ENCODE results near the gene DEPDC5. TPM values are rescaled to one million over a fixed set of nuclear protein-coding genes. Genes with fewer than 3 reads are reported as not detected.
"Not testable (repeated sequence)": the region's sequence is repeated elsewhere in the genome, so short reads cannot be mapped to it uniquely, and the experiment has no call there.

Gene DEPDC5
- total RNA-seq, 4 donors from 2014 or later: 11.7 to 15.4 (median 13.3) TPM

DNA sequence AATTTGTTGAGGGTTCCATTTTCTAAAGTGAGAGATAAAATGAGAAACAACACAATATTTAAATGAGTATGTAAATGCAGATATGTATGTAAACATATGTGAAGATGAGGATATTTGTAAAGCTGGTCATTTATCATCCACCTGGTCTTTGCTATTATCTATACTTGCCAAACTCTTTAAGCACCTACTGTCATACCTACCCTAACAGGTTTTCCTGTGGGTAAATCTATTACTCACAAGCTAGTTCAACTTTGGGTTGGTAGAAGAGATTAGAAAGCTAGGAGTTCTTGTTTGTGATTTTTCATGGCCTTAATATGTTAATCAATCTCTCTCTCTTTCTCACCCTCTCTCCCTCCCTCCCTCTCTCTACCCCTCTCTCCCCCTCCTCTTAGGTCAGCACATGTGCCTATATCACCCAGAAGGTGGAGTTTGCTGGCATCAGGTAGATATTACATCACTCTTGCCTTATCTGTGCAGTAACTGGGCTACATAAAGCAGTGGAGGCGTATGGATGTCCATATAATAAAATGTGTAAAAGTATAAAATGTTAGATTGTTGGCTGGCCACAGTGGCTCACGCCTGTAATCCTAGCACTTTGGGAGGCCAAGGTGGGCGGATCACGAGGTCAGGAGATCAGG is 14.7 kb downstream of the DEPDC5 start:
- intact Hi-C loops (cut with DNase I; ENCODE audit: low total_unique reads): no loop called here
- H3K4me3 ChIP-seq (ENCODE audit: low read depth, poor library complexity, severe bottlenecking): no peak overlapping the region
- no peak for TF ChIP-seq POLR2A (IDR thresholded peaks at IDR 0.05)
- TF ChIP-seq, protein P1, sequence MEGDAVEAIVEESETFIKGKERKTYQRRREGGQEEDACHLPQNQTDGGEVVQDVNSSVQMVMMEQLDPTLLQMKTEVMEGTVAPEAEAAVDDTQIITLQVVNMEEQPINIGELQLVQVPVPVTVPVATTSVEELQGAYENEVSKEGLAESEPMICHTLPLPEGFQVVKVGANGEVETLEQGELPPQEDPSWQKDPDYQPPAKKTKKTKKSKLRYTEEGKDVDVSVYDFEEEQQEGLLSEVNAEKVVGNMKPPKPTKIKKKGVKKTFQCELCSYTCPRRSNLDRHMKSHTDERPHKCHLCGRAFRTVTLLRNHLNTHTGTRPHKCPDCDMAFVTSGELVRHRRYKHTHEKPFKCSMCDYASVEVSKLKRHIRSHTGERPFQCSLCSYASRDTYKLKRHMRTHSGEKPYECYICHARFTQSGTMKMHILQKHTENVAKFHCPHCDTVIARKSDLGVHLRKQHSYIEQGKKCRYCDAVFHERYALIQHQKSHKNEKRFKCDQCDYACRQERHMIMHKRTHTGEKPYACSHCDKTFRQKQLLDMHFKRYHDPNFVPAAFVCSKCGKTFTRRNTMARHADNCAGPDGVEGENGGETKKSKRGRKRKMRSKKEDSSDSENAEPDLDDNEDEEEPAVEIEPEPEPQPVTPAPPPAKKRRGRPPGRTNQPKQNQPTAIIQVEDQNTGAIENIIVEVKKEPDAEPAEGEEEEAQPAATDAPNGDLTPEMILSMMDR (IDR thresholded peaks at IDR 0.05): no peak
- DNase-seq (ENCODE audit: low spot score in 2 of 2): no peak
- 93 to 95% methylated on average over 4 of the region's 4 CpGs for WGBS, 2 donors

DNA sequence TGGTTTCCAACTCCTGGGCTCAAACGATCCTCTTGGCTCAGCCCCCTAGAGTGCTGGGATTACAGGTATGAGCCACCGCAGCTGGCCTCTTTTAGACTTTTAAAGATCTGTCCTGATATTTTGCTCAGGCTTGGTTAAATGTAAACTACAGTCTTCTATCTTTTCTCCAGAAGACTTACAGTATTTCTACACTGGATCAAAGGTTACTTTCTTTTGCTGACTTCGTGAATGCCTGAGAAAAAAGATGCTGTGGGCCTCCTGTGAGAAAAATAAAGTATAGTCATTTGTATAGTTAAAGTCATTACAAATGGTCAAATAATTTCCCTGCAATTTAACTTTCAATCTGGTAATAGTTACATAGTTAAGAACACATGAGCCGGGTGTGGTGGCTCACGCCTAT is 19.6 kb downstream of the DEPDC5 start:
- TF ChIP-seq, protein P1 (IDR thresholded peaks at IDR 0.05): no peak
- TF ChIP-seq POLR2A (IDR thresholded peaks at IDR 0.05): no peak
- intact Hi-C loops (cut with DNase I; ENCODE audit: low total_unique reads): no loop called here
- DNase-seq (ENCODE audit: low spot score in 2 of 2): no peak
- whole genome bisulfite sequencing, 2 donors: 90 to 92% methylated on average over 5 of the region's 5 CpGs
- no peak overlapping the region for H3K4me3 ChIP-seq (ENCODE audit: low read depth, poor library complexity, severe bottlenecking)

DNA sequence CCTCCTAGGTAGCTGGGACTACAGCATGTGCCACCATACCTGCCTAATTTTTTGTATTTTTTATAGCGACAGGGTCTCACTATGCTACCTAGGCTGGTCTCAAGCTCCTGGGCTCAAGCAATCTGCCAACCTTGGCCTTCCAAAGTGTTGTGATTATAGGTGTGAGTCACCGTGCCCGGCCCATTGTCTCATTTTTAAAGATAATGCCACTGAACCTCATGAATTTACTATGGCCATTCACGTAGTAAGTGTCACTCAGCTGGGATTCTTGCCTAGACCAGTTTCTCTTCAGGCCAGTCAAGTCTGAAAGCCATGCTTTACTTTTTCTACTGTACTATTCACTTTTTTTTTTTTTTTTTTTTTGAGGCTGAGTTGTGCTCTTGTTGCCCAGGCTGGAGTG is 22.4 kb downstream of the DEPDC5 start:
- DNase-seq (ENCODE audit: low spot score in 2 of 2): no peak
- H3K4me3 ChIP-seq (ENCODE audit: low read depth, poor library complexity, severe bottlenecking): no peak overlapping the region
- TF ChIP-seq, protein P1 (IDR thresholded peaks at IDR 0.05): no peak
- no peak for TF ChIP-seq POLR2A (IDR thresholded peaks at IDR 0.05)
- intact Hi-C loops (cut with DNase I; ENCODE audit: low total_unique reads): no loop called here
- WGBS, 2 donors: 94 to 95% methylated on average over 4 of the region's 4 CpGs

DNA sequence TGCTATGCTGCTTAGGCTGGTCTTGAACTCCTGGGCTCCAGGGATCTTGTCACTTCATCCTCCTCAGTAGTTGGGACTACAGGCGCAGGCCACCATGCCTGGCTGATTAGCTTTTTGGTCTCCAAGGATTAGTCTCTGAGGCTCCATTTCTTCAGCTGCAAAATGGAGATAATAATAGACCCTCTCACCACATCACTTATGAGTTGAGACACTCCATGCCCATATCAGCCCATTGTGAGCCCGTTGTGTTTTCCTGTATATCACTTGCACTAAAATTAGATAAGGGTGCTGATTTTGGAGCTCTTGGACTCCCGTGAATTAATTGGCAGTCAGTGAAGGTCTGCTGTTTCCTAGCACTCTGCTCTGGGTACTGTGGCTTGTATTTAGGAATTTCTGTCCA is 36.0 kb downstream of the DEPDC5 start:
- no peak for DNase-seq (ENCODE audit: low spot score in 2 of 2)
- intact Hi-C loops (cut with DNase I; ENCODE audit: low total_unique reads): no loop called here
- H3K4me3 ChIP-seq (ENCODE audit: low read depth, poor library complexity, severe bottlenecking): no peak overlapping the region
- 88 to 95% methylated on average over 3 of the region's 3 CpGs for WGBS, 2 donors
- TF ChIP-seq POLR2A (IDR thresholded peaks at IDR 0.05): no peak
- TF ChIP-seq, protein P1 (IDR thresholded peaks at IDR 0.05): no peak

DNA sequence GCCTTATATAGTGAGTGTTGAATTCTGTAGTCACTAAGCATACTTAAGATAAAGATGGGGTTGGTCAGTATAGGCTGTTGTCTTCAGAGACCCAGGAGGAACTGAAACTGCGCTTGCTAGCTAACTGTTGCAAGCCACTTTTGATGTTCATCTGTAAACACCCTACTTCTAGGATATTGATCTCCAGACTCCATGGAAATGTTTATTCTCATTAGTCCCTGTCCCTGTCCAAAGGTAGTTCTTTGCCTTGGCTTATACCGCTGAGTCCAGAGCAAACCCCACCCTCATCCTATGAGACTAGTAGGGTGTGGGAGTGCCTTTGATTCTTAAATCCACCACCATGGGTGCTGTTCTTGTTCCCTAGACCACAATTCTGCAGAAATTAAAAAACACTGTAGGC is 36.4 kb downstream of the DEPDC5 start:
- H3K4me3 ChIP-seq (ENCODE audit: low read depth, poor library complexity, severe bottlenecking): no peak overlapping the region
- 92 to 93% methylated on average over 2 of the region's 2 CpGs for WGBS, 2 donors
- no peak for DNase-seq (ENCODE audit: low spot score in 2 of 2)
- intact Hi-C loops (cut with DNase I; ENCODE audit: low total_unique reads): no loop called here
- TF ChIP-seq POLR2A (IDR thresholded peaks at IDR 0.05): no peak
- TF ChIP-seq, protein P1 (IDR thresholded peaks at IDR 0.05): no peak

DNA sequence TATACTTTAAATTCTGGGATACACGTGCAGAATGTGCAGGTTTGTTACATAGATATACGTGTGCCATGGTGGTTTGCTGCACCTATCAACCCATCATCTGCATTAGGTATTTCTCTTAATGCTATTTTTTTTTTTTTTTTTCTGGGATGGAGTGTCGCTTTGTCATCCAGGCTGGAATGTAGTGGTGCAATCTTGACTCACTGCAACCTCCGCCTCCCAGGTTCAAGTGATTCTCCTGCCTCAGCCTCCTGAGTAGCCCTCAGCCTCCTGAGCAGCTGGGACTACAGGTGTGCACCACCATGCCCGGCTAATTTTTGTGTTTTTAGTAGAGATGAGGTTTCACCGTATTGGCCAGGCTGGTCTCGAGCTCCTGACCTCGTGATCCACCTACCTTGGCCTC is 45.5 kb downstream of the DEPDC5 start:
- DNase-seq (ENCODE audit: low spot score in 2 of 2); H3K4me3 ChIP-seq (ENCODE audit: low read depth, poor library complexity, severe bottlenecking); intact Hi-C loops (cut with DNase I; ENCODE audit: low total_unique reads): not testable (repeated sequence)
- 83 to 84% methylated on average over 8 of the region's 8 CpGs for WGBS, 2 donors
